ENCODE measurements around the gene TRIM2.

TRIM2 gene

GRCh38 chr4:153344131-153345011 lies 140.1 kb downstream of the TRIM2 start, which contains the start of gene MND1:
Gene MND1 (plus strand): TSS chr4:153344688. CDS start chr4:153344738, 50 bp downstream.
- DNase-seq = peak; percentile 86 to 93

GRCh38 chr4:153345012-153345981 lies 141.1 kb downstream of the TRIM2 start:
- peak; percentile 40 to 65 for DNase-seq

GRCh38 chr4:153346031-153346430 lies 141.8 kb downstream of the TRIM2 start:
- DNase-seq = no peak

GRCh38 chr4:153346563-153346962 lies 142.3 kb downstream of the TRIM2 start:
- no peak for DNase-seq

- DNase-seq = no peak
These were observed 142.9 kb downstream of the TRIM2 start for GRCh38 chr4:153347117-153347516.

GRCh38 chr4:153348006-153348405 lies 143.8 kb downstream of the TRIM2 start:
- no peak for DNase-seq

- DNase-seq = no peak
These were observed 145.1 kb downstream of the TRIM2 start for GRCh38 chr4:153349206-153349805.

GRCh38 chr4:153362184-153362583 lies 157.9 kb downstream of the TRIM2 start:
- DNase-seq = no peak

- DNase-seq = no peak
These were observed 159.8 kb downstream of the TRIM2 start for GRCh38 chr4:153364061-153364460.

GRCh38 chr4:153365003-153365402 lies 160.8 kb downstream of the TRIM2 start:
- DNase-seq = no peak

GRCh38 chr4:153366486-153366885 lies 162.2 kb downstream of the TRIM2 start:
- no peak for DNase-seq

- DNase-seq = no peak
These were observed 162.8 kb downstream of the TRIM2 start for GRCh38 chr4:153367092-153367491.

GRCh38 chr4:153369021-153369420 lies 164.8 kb downstream of the TRIM2 start:
- DNase-seq = no peak

- DNase-seq = no peak
These were observed 167.5 kb downstream of the TRIM2 start for GRCh38 chr4:153371701-153372234.

GRCh38 chr4:153372967-153373562 lies 168.8 kb downstream of the TRIM2 start:
- DNase-seq = no peak

GRCh38 chr4:153374442-153374841 lies 170.2 kb downstream of the TRIM2 start:
- DNase-seq = no peak

- no peak for DNase-seq
These were observed 171.1 kb downstream of the TRIM2 start for GRCh38 chr4:153375303-153375702.

- no peak for DNase-seq
These were observed 178.9 kb downstream of the TRIM2 start for GRCh38 chr4:153383131-153383530.

GRCh38 chr4:153384160-153384559 lies 179.9 kb downstream of the TRIM2 start:
- DNase-seq = no peak

GRCh38 chr4:153385784-153386183 lies 181.5 kb downstream of the TRIM2 start:
- DNase-seq = no peak

GRCh38 chr4:153387981-153388380 lies 183.7 kb downstream of the TRIM2 start:
- no peak for DNase-seq
